Uterus (tissue), 2 donors: ENCODE results near the gene HHIPL1.

Experiments used
- CTCF ChIP-seq, 4 experiments: fragments of 200-600 bp in 2 of 4; fragments of 450-650 bp in 2 of 4; sonication (generic) in 2 of 4; IDR thresholded peaks; one replicate each; pipeline ENCODE4 v1.5.1; 2016 to 2019; ENCODE audit warnings: antibody characterized with exemption in 4 of 4, mild to moderate bottlenecking in 2 of 4, moderate library complexity in 1 of 4
- POLR2A ChIP-seq, 2 donors: fragments of 450-650 bp; IDR thresholded peaks; one replicate each; pipeline ENCODE4 v1.6.1; 2016; ENCODE audit warnings: antibody characterized with exemption in 2 of 2, mild to moderate bottlenecking in 1 of 2, moderate library complexity in 1 of 2

- TF ChIP-seq CTCF (IDR thresholded peaks at IDR 0.05), result no peak
- no peak for TF ChIP-seq POLR2A (IDR thresholded peaks at IDR 0.05)
These were observed 45.7 kb downstream of the HHIPL1 start for GRCh38 chr14:99690636-99691035.
